ENCODE data around the gene ARRDC4. TPM values are rescaled to one million over a fixed set of nuclear protein-coding genes. Genes with fewer than 3 reads are reported as not detected.
A peak's percentile ranks its signal among the peaks of the same experiment; 100 is the strongest.

The ARRDC4 gene
- total RNA-seq, 1 donor from 2014 or later: 11.8 TPM

- no peak overlapping the region for H3K4me3 ChIP-seq
- no peak overlapping the region for H3K27ac ChIP-seq (replicated peaks)
- H3K36me3 ChIP-seq: no peaks in the 10 kb centered on the region
- no peaks in the 10 kb centered on the region for H3K27me3 ChIP-seq (ENCODE audit: low read depth)
- intact Hi-C loops (cut with micrococcal nuclease): no loop called here
- H3K4me1 ChIP-seq: peaks cover 22% of the 10 kb centered on the region
- TF ChIP-seq CTCF (IDR thresholded peaks at IDR 0.05; ENCODE audit: borderline replicate concordance): peak; percentile 35
- no peak for DNase-seq
- no peaks in the 10 kb centered on the region for H3K9me3 ChIP-seq (replicated peaks)
These were observed 35.5 kb downstream of the ARRDC4 start for GRCh38 chr15:97995881-97996603.

- intact Hi-C loops (cut with micrococcal nuclease): no loop called here
- H3K27ac ChIP-seq (replicated peaks): no peak overlapping the region
These were observed 38.0 kb downstream of the ARRDC4 start for GRCh38 chr15:97998307-97999071.

GRCh38 chr15:98000249-98001203, 40.0 kb downstream of the ARRDC4 start:
- Histone ChIP-seq H3K9me3 (replicated peaks) (no peaks in the 10 kb centered on the region), H3K36me3 (no peaks in the 10 kb centered on the region), H3K4me1 (peaks cover 5% of the 10 kb centered on the region), H3K27me3 (ENCODE audit: low read depth) (peaks cover 3% of the 10 kb centered on the region), H3K27ac (replicated peaks) (no peak overlapping the region), H3K4me3 (no peak overlapping the region)
- intact Hi-C loops (cut with micrococcal nuclease): no loop called here
- no peak for DNase-seq
- no peak for TF ChIP-seq CTCF (IDR thresholded peaks at IDR 0.05; ENCODE audit: borderline replicate concordance)

More at GRCh38 chr15:97998307-97999071, 38.0 kb downstream of the ARRDC4 start:
- no peak overlapping the region for H3K4me3 ChIP-seq
- H3K9me3 ChIP-seq (replicated peaks): no peaks in the 10 kb centered on the region
- peaks cover 3% of the 10 kb centered on the region for H3K27me3 ChIP-seq (ENCODE audit: low read depth)
- H3K4me1 ChIP-seq: peaks cover 12% of the 10 kb centered on the region
- DNase-seq: no peak
- TF ChIP-seq CTCF (IDR thresholded peaks at IDR 0.05; ENCODE audit: borderline replicate concordance): no peak
- H3K36me3 ChIP-seq: no peaks in the 10 kb centered on the region

GRCh38 chr15:98001663-98002194, 41.2 kb downstream of the ARRDC4 start:
- DNase-seq: no peak
- intact Hi-C loops (cut with micrococcal nuclease): no loop called here
- H3K4me3 ChIP-seq: no peak overlapping the region
- no peak for TF ChIP-seq CTCF (IDR thresholded peaks at IDR 0.05; ENCODE audit: borderline replicate concordance)
- H3K27me3 ChIP-seq (ENCODE audit: low read depth): peaks cover 3% of the 10 kb centered on the region
- H3K36me3 ChIP-seq: no peaks in the 10 kb centered on the region
- H3K9me3 ChIP-seq (replicated peaks): no peaks in the 10 kb centered on the region
- H3K4me1 ChIP-seq: no peaks in the 10 kb centered on the region
- H3K27ac ChIP-seq (replicated peaks): no peak overlapping the region

GRCh38 chr15:98002419-98002818, 41.9 kb downstream of the ARRDC4 start:
- Histone ChIP-seq H3K9me3 (replicated peaks) (no peaks in the 10 kb centered on the region), H3K36me3 (no peaks in the 10 kb centered on the region), H3K4me1 (no peaks in the 10 kb centered on the region), H3K27ac (replicated peaks) (no peak overlapping the region), H3K4me3 (no peak overlapping the region), H3K27me3 (ENCODE audit: low read depth) (peaks cover 3% of the 10 kb centered on the region)
- no peak for TF ChIP-seq CTCF (IDR thresholded peaks at IDR 0.05; ENCODE audit: borderline replicate concordance)
- DNase-seq: no peak
- intact Hi-C loops (cut with micrococcal nuclease): no loop called here

Measured in left ventricle myocardium inferior (tissue), 1 donor.